CD14-positive monocyte (primary cell): ENCODE results near the gene FXYD6. TPM values are rescaled to one million over a fixed set of nuclear protein-coding genes. Genes with fewer than 3 reads are reported as not detected.

Source experiments
- DNase-seq, 3 donors: peaks; one replicate each; pipeline ENCODE4 v3.0.0-alpha.2; 2011 to 2022
- H2AFZ ChIP-seq: 2 replicates; pipeline ENCODE4 v1.6.0; 2012; ENCODE audit warnings: mild to moderate bottlenecking, low read depth, low read length, inconsistent platforms; ENCODE audit not compliant: insufficient read depth, poor library complexity, severe bottlenecking
- H3K27ac ChIP-seq, 2 donors: 1 replicate in 1 of 2; 2 replicates in 1 of 2; pipeline ENCODE4 v1.5.1; 2012 to 2013; ENCODE audit warnings: low read length in 2 of 2, control low read depth in 1 of 2, inconsistent platforms in 1 of 2, low read depth in 1 of 2, mild to moderate bottlenecking in 1 of 2
- H3K27me3 ChIP-seq, 2 donors: one replicate each; pipeline versions ENCODE4 v1.6.0 to v1.6.1; 2011 to 2013; ENCODE audit warnings: low read length in 2 of 2; ENCODE audit not compliant: control insufficient read depth in 2 of 2, insufficient read depth in 2 of 2
- H3K36me3 ChIP-seq, 2 donors: replicated peaks in 1 of 2; 1 replicate in 1 of 2; 2 replicates in 1 of 2; pipeline versions ENCODE4 v1.5.1 to v1.6.1; 2012 to 2013; ENCODE audit warnings: low read length in 2 of 2, control low read depth in 1 of 2, inconsistent platforms in 1 of 2, mild to moderate bottlenecking in 1 of 2; ENCODE audit not compliant: insufficient read depth in 2 of 2, control insufficient read depth in 1 of 2
- H3K4me1 ChIP-seq, 2 donors: 1 replicate in 1 of 2; 2 replicates in 1 of 2; pipeline versions ENCODE4 v1.5.1 to v1.6.1; 2012 to 2013; ENCODE audit warnings: low read length in 2 of 2, control low read depth in 1 of 2, inconsistent platforms in 1 of 2, mild to moderate bottlenecking in 1 of 2, moderate library complexity in 1 of 2; ENCODE audit not compliant: insufficient read depth in 2 of 2, control insufficient read depth in 1 of 2
- H3K4me2 ChIP-seq: replicated peaks from 2 replicates; pipeline ENCODE3; 2012; ENCODE audit warnings: low read length, moderate library complexity, mild to moderate bottlenecking; ENCODE audit not compliant: poor library complexity, severe bottlenecking; ENCODE audit errors: extremely low read depth
- H3K4me3 ChIP-seq, 3 experiments: fragments of 200-600 bp in 1 of 3; sonication (generic) in 1 of 3; replicated peaks in 1 of 3; 1 replicate in 2 of 3; 2 replicates in 1 of 3; pipeline ENCODE4 v1.5.1; 2011 to 2013; ENCODE audit warnings: low read length in 3 of 3, mild to moderate bottlenecking in 3 of 3, control low read depth in 2 of 3, low read depth in 2 of 3, inconsistent platforms in 1 of 3, moderate library complexity in 1 of 3
- H3K79me2 ChIP-seq: 2 replicates; pipeline ENCODE4 v1.6.0; 2012; ENCODE audit warnings: mild to moderate bottlenecking, control low read depth, inconsistent platforms, low read length, moderate library complexity; ENCODE audit not compliant: insufficient read depth
- H3K9ac ChIP-seq: 2 replicates; pipeline ENCODE4 v1.6.0; 2017; ENCODE audit warnings: low read length, mild to moderate bottlenecking; ENCODE audit not compliant: insufficient read depth, poor library complexity, severe bottlenecking
- H3K9me3 ChIP-seq, 2 donors: replicated peaks in 1 of 2; 1 replicate in 1 of 2; 2 replicates in 1 of 2; pipeline versions ENCODE4 v1.5.1 to v1.6.1; 2012 to 2013; ENCODE audit warnings: low read length in 2 of 2, control low read depth in 1 of 2; ENCODE audit not compliant: control insufficient read depth in 1 of 2, insufficient read depth in 1 of 2
- H4K20me1 ChIP-seq: 2 replicates; pipeline ENCODE4 v1.6.0; 2012; ENCODE audit warnings: mild to moderate bottlenecking, low read length, control low read depth, moderate library complexity; ENCODE audit not compliant: insufficient read depth
- H3K27ac Mint-ChIP-seq, 7 donors: one replicate each; pipeline ENCODE4 v1.8.0; 2020; ENCODE audit warnings: mild to moderate bottlenecking in 7 of 7, mixed read lengths in 7 of 7, moderate library complexity in 6 of 7, inconsistent platforms in 2 of 7
- H3K27me3 Mint-ChIP-seq, 3 donors: one replicate each; pipeline ENCODE4 v1.8.0; 2021 to 2022; ENCODE audit warnings: low read depth in 3 of 3, mild to moderate bottlenecking in 3 of 3, mixed read lengths in 3 of 3, moderate library complexity in 3 of 3, inconsistent platforms in 1 of 3
- H3K36me3 Mint-ChIP-seq, 2 donors: one replicate each; pipeline ENCODE4 v1.8.0; 2020; ENCODE audit warnings: mixed read lengths in 2 of 2, inconsistent platforms in 1 of 2, mild to moderate bottlenecking in 1 of 2
- H3K4me1 Mint-ChIP-seq: one replicate; pipeline ENCODE4 v1.8.0; 2020; ENCODE audit warnings: mild to moderate bottlenecking, mixed read lengths
- H3K4me3 Mint-ChIP-seq, 2 donors: one replicate each; pipeline ENCODE4 v1.8.0; 2020; ENCODE audit warnings: mild to moderate bottlenecking in 2 of 2, mixed read lengths in 2 of 2, moderate library complexity in 1 of 2
- H3K9me3 Mint-ChIP-seq, 7 donors: one replicate each; pipeline ENCODE4 v1.8.0; 2020 to 2022; ENCODE audit warnings: mixed read lengths in 7 of 7, mild to moderate bottlenecking in 6 of 7, moderate library complexity in 6 of 7, inconsistent platforms in 2 of 7
- WGBS: methylation state at CpG from one replicate; pipeline ENCODE4 v1.1.5; 2013; ENCODE audit warnings: missing lambda C conversion rate; ENCODE audit not compliant: insufficient coverage; 5-methylcytosine and 5-hydroxymethylcytosine counted together
- intact Hi-C, 2 donors: fragments of 100-400 bp; cut with micrococcal nuclease; formaldehyde crosslinking; loops; one replicate each; pipeline versions ENCODE4 v1.15.0 to v1.15.1; 2023
- polyA plus RNA-seq, 3 donors: library from polyadenylated mRNA; depleted of rRNA in 1 of 3; unstranded in 2 of 3; stranded (reverse) in 1 of 3; fragments of 300-500 nt in 2 of 3; fragments of >200 nt in 1 of 3; fragmentation: Illumina TruSeq in 2 of 3; gene quantifications; 1 replicate in 2 of 3; 2 replicates in 1 of 3; pipeline ENCODE4 v1.2.3, GENCODE V29; 2012 to 2021
- TF ChIP-seq, protein P1 (sequence below): fragments of 200-600 bp; IDR thresholded peaks from one replicate; pipeline ENCODE4 v1.8.0; 2022; ENCODE audit warnings: antibody characterized with exemption, mild to moderate bottlenecking

The FXYD6 gene
- polyA plus RNA-seq, 3 donors = 36.4 to 52.1 (median 44.1) TPM

DNA sequence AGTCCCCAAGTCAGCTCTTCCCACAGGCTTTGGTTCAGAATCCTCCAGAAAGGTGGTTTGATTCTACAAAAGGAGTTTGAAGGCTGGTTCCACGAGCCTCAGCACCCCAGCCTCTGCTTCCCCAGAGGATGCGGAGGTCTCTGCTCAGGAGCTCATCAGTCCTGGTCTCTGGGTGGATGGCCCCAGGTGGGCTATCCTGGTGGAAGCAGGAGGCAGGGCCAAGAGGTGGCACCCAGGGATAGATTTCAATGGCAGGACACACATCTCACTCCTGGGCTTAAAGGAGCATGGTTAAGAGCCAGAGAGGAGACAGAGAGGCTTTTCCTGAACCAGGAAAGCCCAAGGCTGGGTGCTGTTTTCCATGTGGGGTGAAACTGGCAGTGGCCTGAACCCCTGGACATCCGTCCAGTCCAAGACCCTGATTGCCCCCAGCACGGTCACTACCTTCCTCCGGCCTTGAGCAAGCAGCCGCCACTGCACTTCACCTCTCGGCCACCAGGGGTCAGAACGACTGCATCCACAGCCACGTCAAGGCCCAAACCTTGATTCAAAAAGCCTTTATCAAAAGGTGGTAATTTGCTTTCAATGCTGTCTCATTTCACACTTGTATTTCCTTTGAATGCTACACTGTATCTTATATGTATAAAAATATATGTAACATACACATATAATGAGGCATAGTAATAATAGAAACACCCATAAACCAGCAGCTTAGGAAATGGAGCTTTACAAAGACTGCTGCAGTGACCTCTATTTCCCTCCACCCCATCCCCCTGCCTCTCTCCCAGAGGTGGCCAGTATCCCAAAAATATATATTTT is 32.6 kb downstream of the FXYD6 start:
- Histone ChIP-seq H3K4me1 (peaks cover 51 to 52% of the 10 kb centered on the region in 2 donors), H3K27ac (peak overlapping the region in 1 of 2 donors; percentile 99), H2AFZ (peak overlapping the region; percentile 61), H4K20me1 (no peaks in the 10 kb centered on the region), H3K9ac (peak overlapping the region; percentile 16), H3K79me2 (no peaks in the 10 kb centered on the region), H3K9me3 (no peaks in the 10 kb centered on the region), H3K36me3 (no peaks in the 10 kb centered on the region), H3K4me2 (no peak overlapping the region), H3K4me3 (no peak overlapping the region), H3K27me3 (no peaks in the 10 kb centered on the region)
- peaks cover 51% of the 10 kb centered on the region for H3K4me1 Mint-ChIP-seq
- H3K4me3 Mint-ChIP-seq = peak overlapping the region in 1 of 2 donors; percentile 35
- peaks cover under 1 to 15% of the 10 kb centered on the region in 2 donors for H3K36me3 Mint-ChIP-seq
- intact Hi-C loops = loop anchor here in 1 of 2 donors (2.0 to 5.0 kb wide), 3 partner anchors 15 to 101 kb away; no protein-coding TSS in a partner anchor
- H3K27ac Mint-ChIP-seq = peak overlapping the region; percentile 89 to 100 (median 99)
- H3K27me3 Mint-ChIP-seq = peaks cover 0 to 2% (median 0%) of the 10 kb centered on the region in 3 donors
- H3K9me3 Mint-ChIP-seq = no peaks in the 10 kb centered on the region
- TF ChIP-seq, protein P1, sequence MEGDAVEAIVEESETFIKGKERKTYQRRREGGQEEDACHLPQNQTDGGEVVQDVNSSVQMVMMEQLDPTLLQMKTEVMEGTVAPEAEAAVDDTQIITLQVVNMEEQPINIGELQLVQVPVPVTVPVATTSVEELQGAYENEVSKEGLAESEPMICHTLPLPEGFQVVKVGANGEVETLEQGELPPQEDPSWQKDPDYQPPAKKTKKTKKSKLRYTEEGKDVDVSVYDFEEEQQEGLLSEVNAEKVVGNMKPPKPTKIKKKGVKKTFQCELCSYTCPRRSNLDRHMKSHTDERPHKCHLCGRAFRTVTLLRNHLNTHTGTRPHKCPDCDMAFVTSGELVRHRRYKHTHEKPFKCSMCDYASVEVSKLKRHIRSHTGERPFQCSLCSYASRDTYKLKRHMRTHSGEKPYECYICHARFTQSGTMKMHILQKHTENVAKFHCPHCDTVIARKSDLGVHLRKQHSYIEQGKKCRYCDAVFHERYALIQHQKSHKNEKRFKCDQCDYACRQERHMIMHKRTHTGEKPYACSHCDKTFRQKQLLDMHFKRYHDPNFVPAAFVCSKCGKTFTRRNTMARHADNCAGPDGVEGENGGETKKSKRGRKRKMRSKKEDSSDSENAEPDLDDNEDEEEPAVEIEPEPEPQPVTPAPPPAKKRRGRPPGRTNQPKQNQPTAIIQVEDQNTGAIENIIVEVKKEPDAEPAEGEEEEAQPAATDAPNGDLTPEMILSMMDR = peak; percentile 99
- WGBS = 19% methylated on average over 7 of the region's 9 CpGs
- DNase-seq = peak; percentile 69 to 81 (median 70)

- H3K4me1 ChIP-seq = peaks cover 67% of the 10 kb centered on the region in 2 donors
- H4K20me1 ChIP-seq = no peaks in the 10 kb centered on the region
- peak overlapping the region; percentile 96 to 99 for H3K27ac ChIP-seq
- H3K36me3 ChIP-seq = no peaks in the 10 kb centered on the region
- H3K27me3 Mint-ChIP-seq = peaks cover 0 to 2% (median 0%) of the 10 kb centered on the region in 3 donors
- peak overlapping the region in 1 of 3 experiments; percentile 21 for H3K4me3 ChIP-seq
- H3K27me3 ChIP-seq = no peaks in the 10 kb centered on the region
- TF ChIP-seq, protein P1 = no peak
- H3K9me3 ChIP-seq = no peaks in the 10 kb centered on the region
- peak overlapping the region; percentile 5 for H2AFZ ChIP-seq
- H3K79me2 ChIP-seq = peaks cover 1% of the 10 kb centered on the region
- peak overlapping the region; percentile 35 for H3K4me2 ChIP-seq
- no peaks in the 10 kb centered on the region for H3K9me3 Mint-ChIP-seq
- intact Hi-C loops = loop anchor here in 1 of 2 donors (2.0 to 5.0 kb wide), 2 partner anchors 14 to 35 kb away; no protein-coding TSS in a partner anchor
- peaks cover 6 to 24% of the 10 kb centered on the region in 2 donors for H3K36me3 Mint-ChIP-seq
- H3K4me3 Mint-ChIP-seq = peak overlapping the region; percentile 48 to 76
- peak overlapping the region; percentile 75 for H3K9ac ChIP-seq
- WGBS = 44% methylated on average over 10 of the region's 16 CpGs
- peak; percentile 96 to 100 (median 98) for DNase-seq
- H3K4me1 Mint-ChIP-seq = peaks cover 66% of the 10 kb centered on the region
- peak overlapping the region; percentile 98 to 100 (median 99) for H3K27ac Mint-ChIP-seq
Measured at GRCh38 chr11:117842131-117842941, 34.1 kb downstream of the FXYD6 start.
